ENCODE data around the gene WDHD1.
"Not testable (repeated sequence)": the region's sequence is repeated elsewhere in the genome, so short reads cannot be mapped to it uniquely, and the experiment has no call there.

Gene WDHD1

GRCh38 chr14:54947230-54947629, 79.7 kb downstream of the WDHD1 start:
- no peak for DNase-seq

- no peak for DNase-seq
Measured at GRCh38 chr14:54946500-54946899, 80.4 kb downstream of the WDHD1 start.

GRCh38 chr14:54944737-54945391, 82.0 kb downstream of the WDHD1 start:
- DNase-seq: no peak

- no peak for DNase-seq
Measured at GRCh38 chr14:54942913-54943312, 84.0 kb downstream of the WDHD1 start.

GRCh38 chr14:54936816-54937215, 90.1 kb downstream of the WDHD1 start:
- DNase-seq: no peak

- no peak for DNase-seq
Measured at GRCh38 chr14:54935958-54936357, 90.9 kb downstream of the WDHD1 start.

- DNase-seq: no peak
Measured at GRCh38 chr14:54935100-54935499, 91.8 kb downstream of the WDHD1 start.

- DNase-seq: no peak
Measured at GRCh38 chr14:54933006-54933405, 93.9 kb downstream of the WDHD1 start.

- DNase-seq: no peak
Measured at GRCh38 chr14:54931598-54932340, 95.1 kb downstream of the WDHD1 start.

- DNase-seq: no peak
Measured at GRCh38 chr14:54931101-54931500, 95.8 kb downstream of the WDHD1 start.

- no peak for DNase-seq
Measured at GRCh38 chr14:54929556-54929955, 97.3 kb downstream of the WDHD1 start.

- no peak for DNase-seq
Measured at GRCh38 chr14:54928216-54928615, 98.7 kb downstream of the WDHD1 start.

- no peak for DNase-seq
Measured at GRCh38 chr14:54927551-54927950, 99.3 kb downstream of the WDHD1 start.

- DNase-seq: not testable (repeated sequence)
Measured at GRCh38 chr14:54926570-54926969, 100.3 kb downstream of the WDHD1 start.

GRCh38 chr14:54922598-54922997, 104.3 kb downstream of the WDHD1 start:
- no peak for DNase-seq

GRCh38 chr14:54920052-54920451, 106.8 kb downstream of the WDHD1 start:
- DNase-seq: peak; percentile 17

- no peak for DNase-seq
Measured at GRCh38 chr14:54919330-54919729, 107.6 kb downstream of the WDHD1 start.

GRCh38 chr14:54918427-54918826, 108.5 kb downstream of the WDHD1 start:
- no peak for DNase-seq

- DNase-seq: no peak
Measured at GRCh38 chr14:54916101-54916500, 110.8 kb downstream of the WDHD1 start.

- DNase-seq: no peak
Measured at GRCh38 chr14:54909817-54910558, 116.9 kb downstream of the WDHD1 start.

- not testable (repeated sequence) for DNase-seq
Measured at GRCh38 chr14:54908973-54909372, 117.9 kb downstream of the WDHD1 start.

GRCh38 chr14:54908190-54908589, 118.7 kb downstream of the WDHD1 start:
- DNase-seq: no peak

- no peak for DNase-seq
Measured at GRCh38 chr14:54906075-54906474, 120.8 kb downstream of the WDHD1 start.

All from NCI-H2107 (cell line).